NT2/D1 (cell line): ENCODE results near the gene TOR4A.

Source experiments
- DNase-seq: peaks from one replicate; pipeline ENCODE4 v3.0.0-alpha.2; 2011; ENCODE audit warnings: low read depth, low spot score
- H3K27me3 ChIP-seq: 2 replicates; pipeline ENCODE4 v1.6.0; 2011; ENCODE audit warnings: mild to moderate bottlenecking; ENCODE audit not compliant: insufficient read length, insufficient read depth
- H3K36me3 ChIP-seq: 2 replicates; pipeline ENCODE4 v1.6.1; 2011; ENCODE audit warnings: mild to moderate bottlenecking, low read length, mixed read lengths; ENCODE audit not compliant: insufficient read depth, insufficient read length
- H3K4me1 ChIP-seq: 2 replicates; pipeline ENCODE4 v1.5.1; 2011; ENCODE audit not compliant: insufficient read depth, insufficient read length
- H3K4me3 ChIP-seq: 2 replicates; pipeline ENCODE4 v1.5.1; 2011; ENCODE audit warnings: low read depth; ENCODE audit not compliant: insufficient read length
- H3K9ac ChIP-seq: 2 replicates; pipeline ENCODE4 v1.6.0; 2011; ENCODE audit warnings: low read depth; ENCODE audit not compliant: insufficient read length
- H3K9me3 ChIP-seq: 2 replicates; pipeline ENCODE4 v1.5.1; 2011; ENCODE audit warnings: mild to moderate bottlenecking, low read length; ENCODE audit not compliant: insufficient read depth
- SUZ12 ChIP-seq: IDR thresholded peaks from 2 replicates; pipeline ENCODE4 v1.6.1; 2011; ENCODE audit not compliant: insufficient read length, insufficient read depth; ENCODE audit errors: extremely low read depth
- YY1 ChIP-seq: IDR thresholded peaks from 2 replicates; pipeline ENCODE4 v1.6.1; 2011; ENCODE audit not compliant: insufficient read length, insufficient read depth
- ZNF274 ChIP-seq: IDR thresholded peaks from 2 replicates; pipeline ENCODE4 v1.6.1; 2011; ENCODE audit warnings: mild to moderate bottlenecking, low read depth, low read length

The TOR4A gene

DNA sequence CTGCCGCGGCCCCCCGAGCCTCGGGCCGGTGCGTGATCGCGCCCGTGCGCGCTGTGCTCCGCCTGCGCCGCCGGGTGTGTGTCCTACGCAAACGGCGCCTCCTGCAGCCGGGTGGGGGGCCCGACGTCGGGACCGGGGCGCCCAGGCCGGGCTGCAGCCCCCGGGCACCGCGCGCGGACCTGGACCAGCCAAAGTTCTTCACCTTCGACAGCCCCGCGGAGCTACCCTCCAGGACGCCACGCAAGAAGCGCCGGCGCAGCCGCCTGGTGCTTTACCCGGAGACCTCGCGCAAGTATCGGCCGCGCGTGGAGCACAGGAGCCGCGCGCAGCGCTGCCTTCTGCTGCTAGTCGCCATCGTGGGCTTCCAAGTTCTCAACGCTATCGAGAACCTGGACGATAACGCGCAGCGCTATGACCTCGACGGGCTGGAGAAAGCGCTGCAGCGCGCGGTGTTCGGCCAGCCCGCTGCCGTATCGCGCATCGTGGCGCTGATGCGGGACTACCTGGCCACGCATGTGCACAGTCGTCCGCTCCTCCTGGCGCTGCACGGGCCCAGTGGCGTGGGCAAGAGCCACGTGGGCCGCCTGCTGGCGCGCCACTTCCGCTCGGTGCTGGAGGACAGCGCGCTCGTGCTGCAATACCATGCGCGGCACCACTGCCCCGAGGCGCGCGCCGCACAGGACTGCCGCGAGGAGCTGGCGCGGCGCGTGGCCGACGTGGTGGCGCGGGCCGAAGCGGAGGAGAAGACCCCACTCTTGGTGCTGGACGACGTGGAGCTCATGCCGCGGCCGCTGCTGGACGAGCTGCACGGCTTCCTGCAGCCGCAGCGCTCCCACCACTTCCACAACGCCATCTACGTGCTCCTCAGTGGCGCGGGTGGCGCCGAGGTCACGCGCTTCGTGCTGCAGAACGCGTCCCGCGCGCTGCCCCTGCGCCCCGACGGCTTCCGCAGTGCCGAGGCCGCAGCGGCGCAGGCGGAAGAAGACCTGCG, 1.5 kb downstream of the TOR4A start:
- Histone ChIP-seq H3K9me3 (peaks cover 14% of the 10 kb centered on the region; the same call in 1 of the 2 replicates), H3K36me3 (peaks cover 38% of the 10 kb centered on the region), H3K4me1 (peaks cover 42% of the 10 kb centered on the region), H3K9ac (peak overlapping the region; percentile 70), H3K27me3 (peaks cover 3% of the 10 kb centered on the region), H3K4me3 (peak overlapping the region; percentile 26)
- no peak for DNase-seq
- TF ChIP-seq YY1 (no peak), SUZ12 (no peak), ZNF274 (no peak)

DNA sequence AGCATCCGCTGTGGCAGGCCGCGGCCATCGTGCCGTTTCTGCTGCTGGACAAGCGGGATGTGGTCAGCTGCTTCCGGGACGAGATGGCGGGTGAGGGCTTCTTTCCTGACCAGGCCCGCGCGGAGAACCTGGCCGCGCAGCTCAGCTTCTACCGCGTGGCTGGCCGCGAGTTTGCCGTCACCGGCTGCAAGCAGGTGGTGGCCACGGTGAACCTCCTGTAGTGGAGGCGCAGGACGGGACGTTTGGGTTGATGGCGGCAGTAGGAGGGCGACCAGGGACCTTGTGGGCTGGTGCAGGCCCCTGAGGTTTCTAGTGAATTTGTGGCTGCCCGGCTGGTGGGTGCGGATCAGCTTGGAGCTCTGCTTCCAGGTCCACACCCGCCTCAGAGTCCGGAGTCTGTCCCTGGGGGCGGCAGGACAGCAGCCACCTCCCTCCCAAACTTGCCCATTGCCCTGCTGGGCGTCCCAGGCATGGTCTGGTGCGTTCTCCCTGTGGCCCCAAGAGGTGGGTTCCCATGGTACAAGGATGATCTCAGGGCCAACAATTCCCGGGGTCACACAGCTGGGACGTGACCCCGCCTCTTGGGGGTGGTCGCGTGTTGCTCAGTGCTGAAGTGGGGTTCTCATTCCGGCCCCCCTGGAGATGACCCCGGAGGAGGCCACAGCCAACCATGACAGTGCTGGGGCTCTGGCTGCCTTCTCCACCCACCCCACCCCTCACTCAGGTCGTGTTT, 2.4 kb downstream of the TOR4A start:
- Histone ChIP-seq H3K9ac (no peak overlapping the region), H3K36me3 (peaks cover 31% of the 10 kb centered on the region), H3K4me1 (peaks cover 36% of the 10 kb centered on the region), H3K27me3 (peaks cover 3% of the 10 kb centered on the region), H3K4me3 (no peak overlapping the region), H3K9me3 (peaks cover 14% of the 10 kb centered on the region; the same call in 1 of the 2 replicates)
- TF ChIP-seq YY1 (no peak), SUZ12 (no peak), ZNF274 (no peak)
- DNase-seq, result no peak

DNA sequence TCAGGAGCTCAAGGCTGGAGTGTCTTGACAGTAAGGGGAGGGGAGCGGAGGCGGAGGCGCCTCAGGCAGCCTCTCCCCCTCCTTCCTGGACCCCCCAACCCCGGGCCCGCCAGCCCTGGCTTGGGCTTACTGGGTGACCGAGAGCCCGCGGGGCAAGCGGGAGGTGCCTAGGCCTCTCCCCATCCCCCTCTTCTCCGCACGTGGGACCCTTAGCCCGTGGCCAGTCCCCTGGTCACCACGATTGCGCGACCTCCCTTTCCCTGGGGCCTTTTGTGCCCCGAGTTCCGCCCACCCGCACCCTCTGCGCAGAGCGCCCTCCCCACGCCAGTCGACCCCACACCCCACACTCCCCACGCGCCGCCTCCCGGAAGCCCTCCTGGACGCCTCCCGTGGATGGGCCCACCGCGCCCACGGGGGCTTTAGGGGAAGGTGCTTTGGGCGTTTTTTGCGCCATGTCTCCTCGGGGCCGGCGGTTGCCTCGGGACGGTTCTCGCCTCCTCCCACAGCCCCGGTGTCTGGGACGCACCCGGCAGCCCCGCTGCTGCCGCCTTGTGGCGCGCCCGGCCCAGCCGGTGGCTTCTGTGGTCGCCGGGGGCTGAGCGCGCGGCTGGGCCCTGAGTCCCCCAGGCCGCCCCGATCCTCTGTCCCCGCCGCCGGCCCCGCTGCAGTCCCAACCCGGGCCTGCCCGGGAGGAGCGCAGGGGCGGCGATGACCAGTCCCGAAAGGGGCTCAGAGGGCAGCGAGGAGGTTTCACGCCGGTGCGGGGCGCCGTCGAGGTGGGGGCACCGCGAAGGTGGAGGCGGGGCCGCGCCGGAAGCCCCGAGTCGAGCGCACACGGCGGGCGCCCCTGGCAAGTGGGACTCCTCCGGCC, 3.2 kb downstream of the TOR4A start:
- Histone ChIP-seq H3K27me3 (peaks cover 3% of the 10 kb centered on the region), H3K9me3 (peaks cover 14% of the 10 kb centered on the region; the same call in 1 of the 2 replicates), H3K4me1 (peaks cover 30% of the 10 kb centered on the region), H3K36me3 (peaks cover 26% of the 10 kb centered on the region), H3K9ac (peak overlapping the region; percentile 80), H3K4me3 (peak overlapping the region; percentile 69)
- no peak for DNase-seq
- no peak for TF ChIP-seq SUZ12

DNA sequence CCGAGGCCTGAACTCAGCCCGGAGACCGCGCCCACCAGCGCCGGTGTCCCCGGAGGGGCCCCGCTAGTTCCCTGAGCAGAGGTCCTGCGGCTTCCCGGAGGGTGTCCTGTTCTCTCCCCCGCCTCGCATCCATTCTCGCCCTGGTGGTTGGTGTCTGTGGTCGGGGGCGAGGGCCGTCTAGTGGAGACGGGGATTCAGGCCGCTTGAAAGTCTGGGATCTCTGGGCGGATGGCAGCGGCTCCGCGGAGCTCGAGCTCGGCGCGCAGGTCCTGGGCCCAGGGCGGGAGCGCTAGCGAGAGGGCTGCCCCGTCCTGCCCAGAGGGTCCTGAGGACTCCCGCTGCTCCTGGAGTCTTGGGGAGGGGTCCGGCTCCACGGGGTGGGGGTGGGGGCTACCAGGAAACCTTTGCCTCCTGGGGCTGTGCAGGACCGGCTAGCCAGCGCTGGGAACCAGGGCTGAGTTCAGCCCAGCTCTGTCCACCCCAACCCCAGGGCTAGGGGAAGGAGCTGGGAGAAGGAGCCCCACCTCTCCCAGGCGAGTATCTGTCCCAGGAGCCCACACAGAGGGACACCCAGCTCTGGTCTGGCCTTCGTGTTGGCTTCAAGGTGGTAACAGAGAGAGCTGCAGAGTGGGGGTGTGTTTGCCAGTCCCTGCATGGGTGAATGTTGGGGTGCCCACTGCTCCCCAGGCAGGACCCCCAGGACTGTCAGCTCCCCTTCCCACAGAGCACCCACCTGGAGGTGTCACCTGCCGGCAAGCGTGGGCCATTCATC, 4.0 kb downstream of the TOR4A start:
- no peak for DNase-seq
- peaks cover 14% of the 10 kb centered on the region; the same call in 1 of the 2 replicates for H3K9me3 ChIP-seq
- H3K9ac ChIP-seq, result peak overlapping the region; percentile 80
- peak overlapping the region; percentile 69 for H3K4me3 ChIP-seq
- TF ChIP-seq YY1, result no peak
- no peak for TF ChIP-seq SUZ12
- TF ChIP-seq ZNF274, result no peak
- peaks cover 22% of the 10 kb centered on the region for H3K4me1 ChIP-seq
- peaks cover 3% of the 10 kb centered on the region for H3K27me3 ChIP-seq
- H3K36me3 ChIP-seq, result peaks cover 24% of the 10 kb centered on the region

DNA sequence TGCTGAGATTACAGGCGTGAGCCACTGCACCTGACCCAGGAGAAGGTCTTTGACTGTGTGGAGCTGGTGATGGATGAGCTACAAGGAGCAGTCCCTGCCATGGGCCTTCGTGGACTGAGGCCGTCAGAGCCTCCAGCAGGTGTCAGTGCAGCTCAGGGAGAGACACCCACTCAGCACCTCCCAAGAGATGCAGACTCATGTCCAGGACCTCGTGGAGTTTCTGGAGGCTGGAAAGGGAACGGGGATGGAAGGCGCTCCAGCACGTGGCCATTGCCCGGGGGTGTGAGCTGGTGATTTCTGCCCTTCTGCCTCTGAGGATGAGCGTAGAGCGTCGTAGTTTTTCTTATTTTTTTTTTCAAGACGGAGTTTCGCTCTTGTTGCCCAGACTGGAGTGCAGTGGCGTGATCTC, 9.5 kb downstream of the TOR4A start:
- Histone ChIP-seq H3K9me3 (peaks cover 10% of the 10 kb centered on the region; the same call in 1 of the 2 replicates), H3K4me3 (no peak overlapping the region), H3K36me3 (peaks cover 9% of the 10 kb centered on the region), H3K27me3 (no peaks in the 10 kb centered on the region), H3K9ac (no peak overlapping the region), H3K4me1 (no peaks in the 10 kb centered on the region)
- no peak for TF ChIP-seq SUZ12
- no peak for DNase-seq

DNA sequence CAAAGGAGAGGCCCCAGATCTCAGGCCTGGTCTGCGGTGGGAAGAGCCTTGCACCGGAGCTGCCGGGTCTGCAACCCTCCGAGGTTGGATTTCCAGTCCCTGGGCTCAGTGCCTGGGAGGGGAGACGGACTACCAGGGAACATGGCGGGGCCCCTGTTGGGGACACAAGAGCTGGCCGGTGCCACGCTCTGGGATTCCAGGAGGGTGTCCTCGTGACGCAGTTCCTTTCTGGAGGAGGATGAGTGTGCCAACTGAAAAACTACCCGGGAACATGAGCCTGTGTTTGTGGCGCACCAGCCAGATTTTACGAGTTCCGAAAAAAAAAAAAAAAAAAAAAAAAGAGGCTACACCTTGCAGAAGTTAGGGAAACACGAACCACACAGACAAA, 15.6 kb downstream of the TOR4A start:
- peaks cover 5% of the 10 kb centered on the region; the same call in 1 of the 2 replicates for H3K9me3 ChIP-seq
- peaks cover under 1% of the 10 kb centered on the region for H3K36me3 ChIP-seq
- no peak overlapping the region for H3K4me3 ChIP-seq
- H3K4me1 ChIP-seq, result peaks cover 17% of the 10 kb centered on the region
- peak overlapping the region; percentile 42 for H3K9ac ChIP-seq
- TF ChIP-seq ZNF274 (no peak), SUZ12 (no peak), YY1 (no peak)
- H3K27me3 ChIP-seq, result peaks cover 18% of the 10 kb centered on the region
- no peak for DNase-seq
